Kidney epithelial cell (primary cell): ENCODE data around the gene AKAP14. TPM values are rescaled to one million over a fixed set of nuclear protein-coding genes. Genes with fewer than 3 reads are reported as not detected.
"Not testable (repeated sequence)": the region's sequence is repeated elsewhere in the genome, so short reads cannot be mapped to it uniquely, and the experiment has no call there.

Experiments
- DNase-seq: peaks from one replicate; pipeline ENCODE4 v3.0.0-alpha.2; 2010; ENCODE audit warnings: low read depth
- H3K27me3 ChIP-seq: 2 replicates; pipeline ENCODE4 v1.6.0; 2011; ENCODE audit warnings: low read length; ENCODE audit not compliant: control insufficient read depth, insufficient read depth
- H3K36me3 ChIP-seq: 2 replicates; pipeline ENCODE4 v1.5.1; 2011; ENCODE audit warnings: low read length; ENCODE audit not compliant: control insufficient read depth, insufficient read depth
- H3K4me3 ChIP-seq: 2 replicates; pipeline ENCODE4 v1.5.1; 2011; ENCODE audit warnings: low read depth, mild to moderate bottlenecking, control low read depth, low read length
- CTCF ChIP-seq: IDR thresholded peaks from 2 replicates; pipeline ENCODE4 v1.5.1; 2011; ENCODE audit warnings: mild to moderate bottlenecking, moderate library complexity, low read length, control low read depth, inconsistent platforms; ENCODE audit not compliant: insufficient read depth, poor library complexity, severe bottlenecking
- total RNA-seq: library from RNA; depleted of rRNA; stranded (reverse); fragments of >200 nt; gene quantifications from 2 replicates; pipeline ENCODE4 v1.2.3, GENCODE V29; 2015

The AKAP14 gene
- total RNA-seq, 1 donor from 2014 or later: not detected

GRCh38 chrX:119943185-119943988 is 47.7 kb downstream of the AKAP14 start, which contains the start of gene NKAP:
TSS of gene NKAP (minus strand) at chrX:119943751. CDS start at chrX:119943605, 146 bp downstream.
- no peak for TF ChIP-seq CTCF
- peak; percentile 61 for DNase-seq
- Histone ChIP-seq H3K4me3 (peak within 1 kb of the TSS; percentile 79), H3K27me3 (no peaks in the 10 kb centered on the region), H3K36me3 (no peaks in the 10 kb centered on the region)

GRCh38 chrX:119945481-119945880 is 49.8 kb downstream of the AKAP14 start:
- DNase-seq: no peak
- TF ChIP-seq CTCF: no peak
- H3K27me3 ChIP-seq: no peaks in the 10 kb centered on the region
- no peak overlapping the region for H3K4me3 ChIP-seq
- H3K36me3 ChIP-seq: no peaks in the 10 kb centered on the region

GRCh38 chrX:119948381-119948780 is 52.7 kb downstream of the AKAP14 start:
- peak; percentile 17 for TF ChIP-seq CTCF
- no peak overlapping the region for H3K4me3 ChIP-seq
- no peaks in the 10 kb centered on the region for H3K36me3 ChIP-seq
- no peaks in the 10 kb centered on the region for H3K27me3 ChIP-seq
- DNase-seq: no peak

- no peaks in the 10 kb centered on the region for H3K27me3 ChIP-seq
- no peak overlapping the region for H3K4me3 ChIP-seq
Observed at GRCh38 chrX:119954374-119954773, 58.7 kb downstream of the AKAP14 start.

GRCh38 chrX:119955807-119956570 is 60.3 kb downstream of the AKAP14 start:
- H3K36me3 ChIP-seq, H3K4me3 ChIP-seq, H3K27me3 ChIP-seq, DNase-seq: not testable (repeated sequence)

More at GRCh38 chrX:119954374-119954773, 58.7 kb downstream of the AKAP14 start:
- DNase-seq: no peak
- TF ChIP-seq CTCF: no peak
- H3K36me3 ChIP-seq: no peaks in the 10 kb centered on the region

- no peak for DNase-seq
- Histone ChIP-seq H3K4me3 (no peak overlapping the region), H3K36me3 (no peaks in the 10 kb centered on the region), H3K27me3 (no peaks in the 10 kb centered on the region)
- no peak for TF ChIP-seq CTCF
Observed at GRCh38 chrX:119960625-119961024, 64.9 kb downstream of the AKAP14 start.

- DNase-seq, H3K27me3 ChIP-seq, H3K4me3 ChIP-seq, H3K36me3 ChIP-seq: not testable (repeated sequence)
Observed at GRCh38 chrX:119966837-119967236, 71.1 kb downstream of the AKAP14 start.
